BE2C (cell line): ENCODE measurements around the gene PRKCSH.
"Not testable (repeated sequence)": the region's sequence is repeated elsewhere in the genome, so short reads cannot be mapped to it uniquely, and the experiment has no call there.

Experiments
- DNase-seq: peaks from one replicate; pipeline ENCODE4 v3.0.0-alpha.2; 2020
- H3K27me3 ChIP-seq: fragments of 250-450 bp; sonication (Bioruptor Pico); 2 replicates; pipeline ENCODE4 v1.5.1; 2020; ENCODE audit warnings: mild to moderate bottlenecking
- H3K36me3 ChIP-seq: fragments of 250-450 bp; sonication (Bioruptor Pico); 2 replicates; pipeline ENCODE4 v1.5.1; 2020; ENCODE audit warnings: mild to moderate bottlenecking
- H3K4me1 ChIP-seq: fragments of 250-450 bp; sonication (Bioruptor Pico); 2 replicates; pipeline ENCODE4 v1.5.1; 2020
- H3K4me3 ChIP-seq: 2 replicates; pipeline ENCODE4 v1.5.1; 2011; ENCODE audit warnings: low read depth, low read length
- H3K9me3 ChIP-seq: fragments of 250-450 bp; sonication (Bioruptor Pico); 2 replicates; pipeline ENCODE4 v1.5.1; 2020
- CTCF ChIP-seq: IDR thresholded peaks from 2 replicates; pipeline ENCODE4 v1.5.1; 2012; ENCODE audit warnings: mild to moderate bottlenecking, low read depth, low read length

PRKCSH gene

GRCh38 chr19:11473725-11474124 is 38.3 kb downstream of the PRKCSH start:
- no peak for TF ChIP-seq CTCF
- Histone ChIP-seq H3K27me3 (no peaks in the 10 kb centered on the region), H3K9me3 (no peaks in the 10 kb centered on the region), H3K4me1 (no peaks in the 10 kb centered on the region), H3K4me3 (no peak overlapping the region), H3K36me3 (peaks cover 8% of the 10 kb centered on the region; the same call in 1 of the 2 replicates)
- no peak for DNase-seq

- H3K27me3 ChIP-seq, H3K9me3 ChIP-seq, H3K4me3 ChIP-seq, DNase-seq, H3K4me1 ChIP-seq: not testable (repeated sequence)
- H3K36me3 ChIP-seq, result peaks cover 13% of the 10 kb centered on the region; the same call in 1 of the 2 replicates
Measured at GRCh38 chr19:11475343-11475742, 39.9 kb downstream of the PRKCSH start.

GRCh38 chr19:11475861-11476260 is 40.4 kb downstream of the PRKCSH start:
- no peak for TF ChIP-seq CTCF
- Histone ChIP-seq H3K9me3 (no peaks in the 10 kb centered on the region), H3K4me3 (no peak overlapping the region), H3K4me1 (peaks cover 3% of the 10 kb centered on the region), H3K27me3 (peaks cover 9% of the 10 kb centered on the region), H3K36me3 (peaks cover 13% of the 10 kb centered on the region; the same call in 1 of the 2 replicates)
- no peak for DNase-seq

- Histone ChIP-seq H3K4me1 (peaks cover 3% of the 10 kb centered on the region), H3K27me3 (peaks cover 9% of the 10 kb centered on the region), H3K36me3 (peaks cover 13% of the 10 kb centered on the region; the same call in 1 of the 2 replicates), H3K9me3 (no peaks in the 10 kb centered on the region), H3K4me3 (peak overlapping the region; percentile 70)
- no peak for DNase-seq
- no peak for TF ChIP-seq CTCF
Measured at GRCh38 chr19:11478167-11479089, 43.0 kb downstream of the PRKCSH start.

GRCh38 chr19:11479090-11479897 is 43.9 kb downstream of the PRKCSH start:
- Histone ChIP-seq H3K9me3 (no peaks in the 10 kb centered on the region), H3K4me1 (peaks cover 3% of the 10 kb centered on the region), H3K36me3 (peaks cover 13% of the 10 kb centered on the region; the same call in 1 of the 2 replicates), H3K27me3 (peaks cover 9% of the 10 kb centered on the region), H3K4me3 (peak overlapping the region; percentile 75)
- DNase-seq, result peak; percentile 95
- no peak for TF ChIP-seq CTCF

GRCh38 chr19:11479898-11480714 is 44.7 kb downstream of the PRKCSH start:
- TF ChIP-seq CTCF, result no peak
- Histone ChIP-seq H3K9me3 (no peaks in the 10 kb centered on the region), H3K4me1 (peaks cover 3% of the 10 kb centered on the region), H3K27me3 (peaks cover 9% of the 10 kb centered on the region), H3K36me3 (peaks cover 13% of the 10 kb centered on the region; the same call in 1 of the 2 replicates), H3K4me3 (peak overlapping the region; percentile 75)
- peak; percentile 67 for DNase-seq
